Measurements from ENCODE around the gene ODC1.

Gene ODC1

GRCh38 chr2:10413503-10413902, 34.6 kb downstream of the ODC1 start:
- peak; percentile 24 for DNase-seq

GRCh38 chr2:10412380-10412779, 35.7 kb downstream of the ODC1 start:
- DNase-seq: no peak

GRCh38 chr2:10411557-10411956, 36.6 kb downstream of the ODC1 start:
- no peak for DNase-seq

- peak; percentile 79 for DNase-seq
These were observed 37.2 kb downstream of the ODC1 start for GRCh38 chr2:10410823-10411437.

- DNase-seq: no peak
These were observed 37.9 kb downstream of the ODC1 start for GRCh38 chr2:10410001-10410822.

GRCh38 chr2:10408649-10409579, 39.2 kb downstream of the ODC1 start:
- DNase-seq: peak; percentile 91

GRCh38 chr2:10407841-10408648, 40.1 kb downstream of the ODC1 start:
- peak; percentile 36 for DNase-seq

GRCh38 chr2:10407432-10407831, 40.7 kb downstream of the ODC1 start:
- no peak for DNase-seq

GRCh38 chr2:10406491-10407188, 41.5 kb downstream of the ODC1 start:
- DNase-seq: no peak

- no peak for DNase-seq
These were observed 42.1 kb downstream of the ODC1 start for GRCh38 chr2:10406016-10406415.

- no peak for DNase-seq
These were observed 42.7 kb downstream of the ODC1 start for GRCh38 chr2:10405448-10405847.

GRCh38 chr2:10404324-10405143, 43.6 kb downstream of the ODC1 start:
- DNase-seq: no peak

- no peak for DNase-seq
These were observed 45.4 kb downstream of the ODC1 start for GRCh38 chr2:10402653-10403215.

- no peak for DNase-seq
These were observed 46.0 kb downstream of the ODC1 start for GRCh38 chr2:10402062-10402585.

GRCh38 chr2:10400978-10401951, 46.9 kb downstream of the ODC1 start:
- DNase-seq: no peak

GRCh38 chr2:10400568-10400977, 47.6 kb downstream of the ODC1 start:
- DNase-seq: no peak

GRCh38 chr2:10400002-10400401, 48.1 kb downstream of the ODC1 start:
- DNase-seq: no peak

- no peak for DNase-seq
These were observed 48.8 kb downstream of the ODC1 start for GRCh38 chr2:10399358-10399757.

- DNase-seq: no peak
These were observed 49.6 kb downstream of the ODC1 start for GRCh38 chr2:10398496-10398895.
